ENCODE results near the gene ZBTB2. TPM values are rescaled to one million over a fixed set of nuclear protein-coding genes. Genes with fewer than 3 reads are reported as not detected.
"Not testable (repeated sequence)": the region's sequence is repeated elsewhere in the genome, so short reads cannot be mapped to it uniquely, and the experiment has no call there.

The ZBTB2 gene
- polyA plus RNA-seq, 1 of the 3 experiments (the other 2 are of a cell fraction), result 6.7 TPM

- no peak for DNase-seq
- Histone ChIP-seq H3K36me3 (replicated peaks in 1 of 2; ENCODE audit: control insufficient read depth in 1 of 2, insufficient read depth in 2 of 2, low read length in 1 of 2) (peaks cover 2 to 5% of the 10 kb centered on the region in 2 experiments), H4K20me1 (ENCODE audit: insufficient read depth) (no peaks in the 10 kb centered on the region), H3K4me3 (ENCODE audit: low read depth in 2 of 2, low read length in 1 of 2) (no peak overlapping the region), H3K9ac (no peak overlapping the region), H3K79me2 (ENCODE audit: insufficient read depth) (peaks cover 87% of the 10 kb centered on the region), H3K27me3 (ENCODE audit: insufficient read depth) (no peaks in the 10 kb centered on the region), H3K4me1 (ENCODE audit: control insufficient read depth in 1 of 2, insufficient read depth in 2 of 2, low read depth in 1 of 2, low read length in 1 of 2) (peaks cover 13 to 17% of the 10 kb centered on the region in 2 experiments; a peak in 3 of 4 replicates), H3K9me2 (no peaks in the 10 kb centered on the region), H3K9me3 (no peaks in the 10 kb centered on the region), H3K4me2 (no peak overlapping the region), H3K27ac (ENCODE audit: low read depth in 2 of 2, low read length in 1 of 2) (no peak overlapping the region), H2AFZ (ENCODE audit: low read depth) (no peak overlapping the region), H3F3A (replicated peaks; ENCODE audit: insufficient read depth) (peaks cover 6% of the 10 kb centered on the region)
- TF ChIP-seq ZBTB33 (IDR thresholded peaks at IDR 0.05; ENCODE audit: borderline replicate concordance, low read depth), result no peak
- no peak for TF ChIP-seq TEAD4 (IDR thresholded peaks at IDR 0.05; ENCODE audit: borderline replicate concordance, insufficient read depth)
- no peak for TF ChIP-seq MXI1 (IDR thresholded peaks at IDR 0.05; ENCODE audit: low read depth, low read length)
- WGBS (ENCODE audit: low lambda C conversion rate), result 95% methylated on average over 5 of the region's 5 CpGs
- POLR2A ChIA-PET, result no interaction called here
- CTCF ChIA-PET, result interaction anchor here (1.2 to 1.4 kb wide), 2 partner anchors 22 to 60 kb away, joined by 3 to 4 read pairs; no protein-coding TSS in a partner anchor
These were observed 7.2 kb downstream of the ZBTB2 start for GRCh38 chr6:151384151-151384550.

- H3K9me2 ChIP-seq; H3K4me3 ChIP-seq (ENCODE audit: low read depth in 2 of 2, low read length in 1 of 2); H4K20me1 ChIP-seq (ENCODE audit: insufficient read depth); H3K36me3 ChIP-seq (replicated peaks in 1 of 2; ENCODE audit: control insufficient read depth in 1 of 2, insufficient read depth in 2 of 2, low read length in 1 of 2); H2AFZ ChIP-seq (ENCODE audit: low read depth); CTCF ChIA-PET; DNase-seq; H3K4me2 ChIP-seq; H3K9me3 ChIP-seq; H3K27me3 ChIP-seq (ENCODE audit: insufficient read depth); H3K4me1 ChIP-seq (ENCODE audit: control insufficient read depth in 1 of 2, insufficient read depth in 2 of 2, low read depth in 1 of 2, low read length in 1 of 2); POLR2A ChIA-PET; H3K27ac ChIP-seq (ENCODE audit: low read depth in 2 of 2, low read length in 1 of 2); H3K9ac ChIP-seq: not testable (repeated sequence)
- H3K79me2 ChIP-seq (ENCODE audit: insufficient read depth), result peaks cover 84% of the 10 kb centered on the region
- 98% methylated on average over 9 of the region's 9 CpGs for WGBS (ENCODE audit: low lambda C conversion rate)
- H3F3A ChIP-seq (replicated peaks; ENCODE audit: insufficient read depth), result peaks cover 13% of the 10 kb centered on the region
These were observed 8.7 kb downstream of the ZBTB2 start for GRCh38 chr6:151382631-151383030.

GRCh38 chr6:151381722-151382121, 9.6 kb downstream of the ZBTB2 start:
- ChIA-PET POLR2A (no interaction called here), CTCF (no interaction called here)
- H3F3A ChIP-seq (replicated peaks; ENCODE audit: insufficient read depth), result peaks cover 13% of the 10 kb centered on the region
- peaks cover 0 to 3% of the 10 kb centered on the region in 2 experiments; a peak in 1 of 4 replicates for H3K4me1 ChIP-seq (ENCODE audit: control insufficient read depth in 1 of 2, insufficient read depth in 2 of 2, low read depth in 1 of 2, low read length in 1 of 2)
- H3K27ac ChIP-seq (ENCODE audit: low read depth in 2 of 2, low read length in 1 of 2), result no peak overlapping the region
- DNase-seq, result no peak
- H3K36me3 ChIP-seq (replicated peaks in 1 of 2; ENCODE audit: control insufficient read depth in 1 of 2, insufficient read depth in 2 of 2, low read length in 1 of 2), result no peaks in the 10 kb centered on the region
- H3K79me2 ChIP-seq (ENCODE audit: insufficient read depth), result peaks cover 82% of the 10 kb centered on the region
- H3K9ac ChIP-seq, result no peak overlapping the region
- H3K27me3 ChIP-seq (ENCODE audit: insufficient read depth), result no peaks in the 10 kb centered on the region
- no peaks in the 10 kb centered on the region for H3K9me2 ChIP-seq
- no peak overlapping the region for H3K4me3 ChIP-seq (ENCODE audit: low read depth in 2 of 2, low read length in 1 of 2)
- no peak overlapping the region for H3K4me2 ChIP-seq
- 93% methylated on average over 4 of the region's 4 CpGs for WGBS (ENCODE audit: low lambda C conversion rate)
- no peaks in the 10 kb centered on the region for H4K20me1 ChIP-seq (ENCODE audit: insufficient read depth)
- no peak overlapping the region for H2AFZ ChIP-seq (ENCODE audit: low read depth)
- no peaks in the 10 kb centered on the region for H3K9me3 ChIP-seq
- TF ChIP-seq NFIC (IDR thresholded peaks at IDR 0.05; ENCODE audit: borderline replicate concordance) (no peak), TEAD4 (IDR thresholded peaks at IDR 0.05; ENCODE audit: borderline replicate concordance, insufficient read depth) (no peak), IRF3 (IDR thresholded peaks at IDR 0.05; ENCODE audit: low read depth, low read length) (no peak), TAF1 (IDR thresholded peaks at IDR 0.05; ENCODE audit: borderline replicate concordance, low read depth, low read length) (no peak), CHD2 (IDR thresholded peaks at IDR 0.05; ENCODE audit: low read length, partially characterized antibody) (no peak), USF1 (IDR thresholded peaks at IDR 0.05; ENCODE audit: borderline replicate concordance, low read depth) (no peak), RCOR1 (IDR thresholded peaks at IDR 0.05; ENCODE audit: low read length) (no peak), EZH2phosphoT487 (IDR thresholded peaks at IDR 0.05; ENCODE audit: borderline replicate concordance, low read depth) (no peak), TCF12 (IDR thresholded peaks at IDR 0.05) (no peak), USF2 (IDR thresholded peaks at IDR 0.05; ENCODE audit: borderline replicate concordance, low read depth, low read length) (no peak), GABPA (IDR thresholded peaks at IDR 0.05; ENCODE audit: low read depth) (no peak), MXI1 (IDR thresholded peaks at IDR 0.05; ENCODE audit: low read depth, low read length) (no peak), RXRA (IDR thresholded peaks at IDR 0.05; ENCODE audit: borderline replicate concordance, low read depth) (no peak), FOXM1 (IDR thresholded peaks at IDR 0.05; ENCODE audit: low read depth) (no peak), FOSL2 (IDR thresholded peaks at IDR 0.05; ENCODE audit: borderline replicate concordance, low read depth) (no peak)

Data from SK-N-SH (cell line).